Esophagus muscularis mucosa (tissue), 4 donors: ENCODE data around the gene PTGES3. TPM values are rescaled to one million over a fixed set of nuclear protein-coding genes. Genes with fewer than 3 reads are reported as not detected.

ENCODE experiments used
- DNase-seq: peaks from one replicate; pipeline ENCODE4 v3.0.0-alpha.2; 2017; ENCODE audit errors: extremely low spot score
- H3K27ac ChIP-seq, 4 donors: fragments of 200-600 bp; sonication (generic); replicated peaks in 1 of 4; 1 replicate in 3 of 4; 2 replicates in 1 of 4; pipeline ENCODE4 v1.5.1; 2016 to 2019; ENCODE audit warnings: mild to moderate bottlenecking in 1 of 4
- H3K27me3 ChIP-seq, 4 donors: fragments of 200-600 bp; sonication (generic); one replicate each; pipeline versions ENCODE4 v1.5.1 to v1.6.0; 2016 to 2019
- H3K36me3 ChIP-seq, 4 donors: fragments of 200-600 bp; sonication (generic); one replicate each; pipeline ENCODE4 v1.5.1; 2016 to 2019
- H3K4me1 ChIP-seq, 4 donors: fragments of 200-600 bp; sonication (generic); one replicate each; pipeline ENCODE4 v1.5.1; 2016 to 2019
- H3K4me3 ChIP-seq, 4 donors: fragments of 200-600 bp; sonication (generic); 1 replicate in 2 of 4; 2 replicates in 2 of 4; pipeline ENCODE4 v1.5.1; 2016 to 2019; ENCODE audit warnings: mild to moderate bottlenecking in 4 of 4, moderate library complexity in 1 of 4
- H3K9me3 ChIP-seq, 4 donors: fragments of 200-600 bp; sonication (generic); 1 replicate in 3 of 4; 2 replicates in 1 of 4; pipeline ENCODE4 v1.5.1; 2016 to 2019
- CTCF ChIP-seq, 3 experiments: fragments of 200-600 bp in 2 of 3; fragments of 450-650 bp in 1 of 3; sonication (generic) in 2 of 3; IDR thresholded peaks; one replicate each; pipeline ENCODE4 v1.5.1; 2017 to 2019; ENCODE audit warnings: antibody characterized with exemption in 3 of 3, mild to moderate bottlenecking in 2 of 3, moderate library complexity in 1 of 3
- EP300 ChIP-seq: sonication (generic); formaldehyde crosslinking; IDR thresholded peaks from one replicate; pipeline ENCODE4 v1.6.1; 2017; ENCODE audit warnings: antibody characterized with exemption
- POLR2A ChIP-seq: fragments of 450-650 bp; IDR thresholded peaks from one replicate; pipeline ENCODE4 v1.6.1; 2017; ENCODE audit warnings: antibody characterized with exemption, moderate library complexity, mild to moderate bottlenecking, low read depth
- POLR2AphosphoS5 ChIP-seq, 2 donors: sonication (generic); formaldehyde crosslinking; IDR thresholded peaks; one replicate each; pipeline ENCODE4 v1.6.1; 2017; ENCODE audit warnings: antibody characterized with exemption in 2 of 2
- WGBS: methylation state at CpG from one replicate; pipeline ENCODE4 v1.1.5; 2018; 5-methylcytosine and 5-hydroxymethylcytosine counted together
- intact Hi-C: fragments of 100-400 bp; cut with DNase I; formaldehyde crosslinking; loops from one replicate; pipeline ENCODE4 v1.15.1; 2023
- total RNA-seq, 4 donors: library from RNA; depleted of rRNA; stranded (reverse); fragments of >200 nt; gene quantifications; one replicate each; pipeline versions ENCODE4 v1.1.0 to v1.2.1, GENCODE V29; 2016

PTGES3 gene
- total RNA-seq, 4 donors from 2014 or later = 86.8 to 118 (median 92.0) TPM

GRCh38 chr12:56721721-56722120 lies 33.6 kb upstream of the PTGES3 start:
- Histone ChIP-seq H3K4me3 (peak overlapping the region in 3 of 4 donors; percentile 16 to 96 (median 83)), H3K9me3 (no peaks in the 10 kb centered on the region), H3K27ac (peak overlapping the region in 3 of 4 donors; percentile 13 to 95 (median 49)), H3K4me1 (peaks cover 76 to 85% (median 83%) of the 10 kb centered on the region in 4 donors), H3K27me3 (no peaks in the 10 kb centered on the region), H3K36me3 (peaks cover 8 to 52% (median 37%) of the 10 kb centered on the region in 4 donors)
- TF ChIP-seq POLR2A = no peak
- TF ChIP-seq POLR2AphosphoS5 (IDR thresholded peaks at IDR 0.05) = no peak
- TF ChIP-seq EP300 = no peak
- DNase-seq = no peak
- WGBS = 27% methylated on average over 2 of the region's 2 CpGs
- intact Hi-C loops = no loop called here

GRCh38 chr12:56721216-56721615 lies 33.1 kb upstream of the PTGES3 start:
- intact Hi-C loops = no loop called here
- 51% methylated on average over 2 of the region's 2 CpGs for WGBS
- no peaks in the 10 kb centered on the region for H3K27me3 ChIP-seq
- H3K4me3 ChIP-seq = peak overlapping the region in 1 of 4 donors; percentile 3
- H3K9me3 ChIP-seq = no peaks in the 10 kb centered on the region
- no peak for TF ChIP-seq CTCF (IDR thresholded peaks at IDR 0.05)
- TF ChIP-seq EP300 = no peak
- no peak for TF ChIP-seq POLR2A
- TF ChIP-seq POLR2AphosphoS5 (IDR thresholded peaks at IDR 0.05) = no peak
- peaks cover 8 to 57% (median 42%) of the 10 kb centered on the region in 4 donors for H3K36me3 ChIP-seq
- no peak for DNase-seq
- H3K27ac ChIP-seq = peak overlapping the region in 2 of 4 donors; percentile 49 to 95
- H3K4me1 ChIP-seq = peaks cover 79 to 87% (median 86%) of the 10 kb centered on the region in 4 donors

GRCh38 chr12:56720731-56721151 lies 32.7 kb upstream of the PTGES3 start:
- H3K27ac ChIP-seq = peak overlapping the region in 1 of 4 donors; percentile 49
- no peak for DNase-seq
- peaks cover 74 to 87% (median 86%) of the 10 kb centered on the region in 4 donors for H3K4me1 ChIP-seq
- H3K27me3 ChIP-seq = no peaks in the 10 kb centered on the region
- no peak overlapping the region for H3K4me3 ChIP-seq
- H3K36me3 ChIP-seq = peaks cover 12 to 61% (median 45%) of the 10 kb centered on the region in 4 donors
- intact Hi-C loops = no loop called here
- no peaks in the 10 kb centered on the region for H3K9me3 ChIP-seq
- no peak for TF ChIP-seq POLR2AphosphoS5 (IDR thresholded peaks at IDR 0.05)
- TF ChIP-seq POLR2A = no peak
- TF ChIP-seq EP300 = no peak
- no peak for TF ChIP-seq CTCF (IDR thresholded peaks at IDR 0.05)
- WGBS = 100% methylated on average over 1 of the region's 1 CpG

GRCh38 chr12:56719056-56719455 lies 31.0 kb upstream of the PTGES3 start:
- no peaks in the 10 kb centered on the region for H3K27me3 ChIP-seq
- intact Hi-C loops = no loop called here
- TF ChIP-seq CTCF (IDR thresholded peaks at IDR 0.05) = no peak
- no peak for TF ChIP-seq POLR2AphosphoS5 (IDR thresholded peaks at IDR 0.05)
- TF ChIP-seq EP300 = no peak
- no peak for TF ChIP-seq POLR2A
- H3K9me3 ChIP-seq = no peaks in the 10 kb centered on the region
- H3K4me3 ChIP-seq = no peak overlapping the region
- no peak for DNase-seq
- H3K36me3 ChIP-seq = peaks cover 17 to 77% (median 57%) of the 10 kb centered on the region in 4 donors
- H3K27ac ChIP-seq = no peak overlapping the region
- peaks cover 74 to 95% (median 87%) of the 10 kb centered on the region in 4 donors for H3K4me1 ChIP-seq

- Histone ChIP-seq H3K27me3 (no peaks in the 10 kb centered on the region), H3K4me1 (peaks cover 73 to 90% (median 83%) of the 10 kb centered on the region in 4 donors), H3K9me3 (no peaks in the 10 kb centered on the region), H3K36me3 (peaks cover 21 to 81% (median 62%) of the 10 kb centered on the region in 4 donors), H3K27ac (no peak overlapping the region), H3K4me3 (no peak overlapping the region)
- no peak for DNase-seq
- WGBS = 50% methylated on average over 4 of the region's 4 CpGs
- intact Hi-C loops = no loop called here
- TF ChIP-seq POLR2A (no peak), POLR2AphosphoS5 (IDR thresholded peaks at IDR 0.05) (no peak), EP300 (no peak), CTCF (IDR thresholded peaks at IDR 0.05) (no peak)
Observed at GRCh38 chr12:56718636-56719035, 30.6 kb upstream of the PTGES3 start.
